ENCODE measurements around the gene FANCM. TPM values are rescaled to one million over a fixed set of nuclear protein-coding genes. Genes with fewer than 3 reads are reported as not detected.

Gene FANCM
- total RNA-seq, 1 donor from 2014 or later: 2.9 TPM

DNA sequence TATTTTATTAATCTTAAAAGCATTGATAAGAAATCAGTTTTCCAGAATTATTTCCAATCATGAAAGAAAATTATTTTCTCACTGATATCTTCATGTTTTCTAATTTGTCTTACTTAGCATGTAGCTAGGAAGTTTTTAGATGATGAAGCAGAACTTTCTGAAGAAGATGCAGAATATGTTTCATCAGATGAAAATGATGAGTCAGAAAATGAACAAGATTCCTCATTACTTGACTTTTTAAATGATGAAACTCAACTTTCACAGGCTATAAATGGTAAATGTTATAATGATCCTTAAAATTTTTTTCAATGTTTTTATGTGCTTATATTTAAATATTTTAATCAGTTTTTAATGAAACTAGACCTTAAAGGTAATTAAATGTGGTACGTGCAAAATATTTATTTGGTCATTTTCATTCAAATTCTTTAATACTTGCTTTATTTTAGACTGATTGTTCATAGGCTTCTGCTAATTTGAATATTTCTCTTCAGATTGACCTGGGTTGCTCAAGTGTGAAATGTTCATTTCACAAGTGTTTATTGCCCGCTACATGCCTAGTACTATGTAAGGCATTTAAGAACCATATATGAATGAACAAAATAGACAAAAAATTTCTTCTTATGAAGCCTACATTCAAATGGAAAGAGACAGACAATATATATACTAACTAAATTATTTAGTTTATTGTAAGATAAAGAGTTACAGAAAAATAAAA lies 49.5 kb downstream of the FANCM start:
- H3K27me3 ChIP-seq: no peaks in the 10 kb centered on the region
- peaks cover 0 to 6% of the 10 kb centered on the region in 2 donors for H3K36me3 ChIP-seq
- no peak overlapping the region for H3K27ac ChIP-seq
- H3K4me1 ChIP-seq: no peaks in the 10 kb centered on the region
- intact Hi-C loops (cut with DNase I): no loop called here
- TF ChIP-seq POLR2AphosphoS5 (IDR thresholded peaks at IDR 0.05; ENCODE audit: insufficient read depth in 1 of 2, low read depth in 1 of 2): no peak
- TF ChIP-seq POLR2A (IDR thresholded peaks at IDR 0.05): no peak
- TF ChIP-seq, protein P1, sequence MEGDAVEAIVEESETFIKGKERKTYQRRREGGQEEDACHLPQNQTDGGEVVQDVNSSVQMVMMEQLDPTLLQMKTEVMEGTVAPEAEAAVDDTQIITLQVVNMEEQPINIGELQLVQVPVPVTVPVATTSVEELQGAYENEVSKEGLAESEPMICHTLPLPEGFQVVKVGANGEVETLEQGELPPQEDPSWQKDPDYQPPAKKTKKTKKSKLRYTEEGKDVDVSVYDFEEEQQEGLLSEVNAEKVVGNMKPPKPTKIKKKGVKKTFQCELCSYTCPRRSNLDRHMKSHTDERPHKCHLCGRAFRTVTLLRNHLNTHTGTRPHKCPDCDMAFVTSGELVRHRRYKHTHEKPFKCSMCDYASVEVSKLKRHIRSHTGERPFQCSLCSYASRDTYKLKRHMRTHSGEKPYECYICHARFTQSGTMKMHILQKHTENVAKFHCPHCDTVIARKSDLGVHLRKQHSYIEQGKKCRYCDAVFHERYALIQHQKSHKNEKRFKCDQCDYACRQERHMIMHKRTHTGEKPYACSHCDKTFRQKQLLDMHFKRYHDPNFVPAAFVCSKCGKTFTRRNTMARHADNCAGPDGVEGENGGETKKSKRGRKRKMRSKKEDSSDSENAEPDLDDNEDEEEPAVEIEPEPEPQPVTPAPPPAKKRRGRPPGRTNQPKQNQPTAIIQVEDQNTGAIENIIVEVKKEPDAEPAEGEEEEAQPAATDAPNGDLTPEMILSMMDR (IDR thresholded peaks at IDR 0.05): no peak
- H3K9me3 ChIP-seq: no peaks in the 10 kb centered on the region
- H3K4me3 ChIP-seq: no peak overlapping the region
- no peak for DNase-seq (ENCODE audit: extremely low spot score in 2 of 2)

DNA sequence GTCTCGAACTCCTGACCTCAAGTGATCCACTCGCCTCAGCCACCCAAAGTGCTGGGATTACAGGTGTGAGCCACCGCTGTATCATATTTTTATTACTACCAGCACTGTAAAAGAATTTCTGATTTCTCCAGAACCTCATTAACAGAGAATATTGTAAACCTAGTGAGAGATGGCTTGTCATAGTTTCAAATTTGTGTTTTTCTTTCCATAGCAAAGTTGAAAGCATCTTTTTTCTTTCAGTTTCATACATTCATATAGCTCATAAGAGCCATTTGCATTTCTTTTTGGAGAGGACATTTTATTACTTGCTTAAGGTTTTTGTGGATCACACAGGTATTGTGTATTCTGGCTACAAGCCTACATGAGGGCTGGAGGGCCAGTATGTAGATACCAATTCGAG lies 59.2 kb downstream of the FANCM start:
- H3K27me3 ChIP-seq: no peaks in the 10 kb centered on the region
- no peaks in the 10 kb centered on the region for H3K9me3 ChIP-seq
- no peaks in the 10 kb centered on the region for H3K36me3 ChIP-seq
- no peak for DNase-seq (ENCODE audit: extremely low spot score in 2 of 2)
- no peak overlapping the region for H3K27ac ChIP-seq
- intact Hi-C loops (cut with DNase I): no loop called here
- no peaks in the 10 kb centered on the region for H3K4me1 ChIP-seq
- TF ChIP-seq POLR2AphosphoS5 (IDR thresholded peaks at IDR 0.05; ENCODE audit: insufficient read depth in 1 of 2, low read depth in 1 of 2): no peak
- TF ChIP-seq, protein P1 (IDR thresholded peaks at IDR 0.05): no peak
- TF ChIP-seq POLR2A (IDR thresholded peaks at IDR 0.05): no peak
- no peak overlapping the region for H3K4me3 ChIP-seq

DNA sequence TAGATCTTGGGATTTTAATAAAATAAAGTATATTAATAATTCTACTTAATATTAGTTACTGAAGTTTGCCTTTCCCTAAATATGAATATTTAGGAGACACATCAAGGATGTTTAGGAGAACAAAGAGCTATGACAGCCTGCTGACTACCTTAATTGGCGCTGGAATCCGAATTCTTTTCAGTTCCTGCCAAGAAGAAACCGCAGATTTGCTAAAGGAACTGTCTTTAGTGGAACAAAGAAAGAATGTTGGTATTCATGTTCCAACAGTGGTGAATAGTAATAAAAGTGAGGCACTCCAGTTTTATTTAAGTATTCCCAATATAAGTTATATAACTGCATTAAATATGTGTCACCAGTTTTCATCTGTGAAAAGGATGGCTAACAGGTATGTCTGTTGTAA lies 62.8 kb downstream of the FANCM start:
- Histone ChIP-seq H3K4me3 (no peak overlapping the region), H3K9me3 (no peaks in the 10 kb centered on the region), H3K27ac (no peak overlapping the region), H3K4me1 (no peaks in the 10 kb centered on the region), H3K27me3 (no peaks in the 10 kb centered on the region), H3K36me3 (no peaks in the 10 kb centered on the region)
- intact Hi-C loops (cut with DNase I): no loop called here
- DNase-seq (ENCODE audit: extremely low spot score in 2 of 2): no peak
- no peak for TF ChIP-seq POLR2A (IDR thresholded peaks at IDR 0.05)
- no peak for TF ChIP-seq POLR2AphosphoS5 (IDR thresholded peaks at IDR 0.05; ENCODE audit: insufficient read depth in 1 of 2, low read depth in 1 of 2)
- TF ChIP-seq, protein P1 (IDR thresholded peaks at IDR 0.05): no peak

DNA sequence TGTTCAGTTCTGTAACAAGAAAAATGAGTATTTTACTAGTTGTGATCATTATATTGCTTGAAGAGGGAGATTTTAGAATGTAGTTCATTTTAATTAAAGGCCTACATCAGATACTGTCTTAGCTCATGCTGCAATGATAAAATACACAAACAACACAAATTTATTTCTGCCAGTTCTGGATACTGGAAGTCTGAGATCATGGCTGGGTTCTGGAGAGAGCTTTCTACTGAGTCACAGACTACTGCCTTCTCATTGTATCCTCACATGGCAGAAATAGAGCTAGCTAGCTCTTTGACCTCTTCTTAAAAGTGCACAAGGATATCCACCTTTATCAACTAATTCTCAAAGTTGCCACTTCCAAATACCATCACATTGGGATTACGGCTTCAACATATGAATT lies 63.5 kb downstream of the FANCM start:
- Histone ChIP-seq H3K27me3 (no peaks in the 10 kb centered on the region), H3K36me3 (no peaks in the 10 kb centered on the region), H3K9me3 (no peaks in the 10 kb centered on the region), H3K27ac (no peak overlapping the region), H3K4me1 (no peaks in the 10 kb centered on the region), H3K4me3 (no peak overlapping the region)
- DNase-seq (ENCODE audit: extremely low spot score in 2 of 2): no peak
- TF ChIP-seq POLR2AphosphoS5 (IDR thresholded peaks at IDR 0.05; ENCODE audit: insufficient read depth in 1 of 2, low read depth in 1 of 2): no peak
- TF ChIP-seq POLR2A (IDR thresholded peaks at IDR 0.05): no peak
- TF ChIP-seq, protein P1 (IDR thresholded peaks at IDR 0.05): no peak
- intact Hi-C loops (cut with DNase I): no loop called here

DNA sequence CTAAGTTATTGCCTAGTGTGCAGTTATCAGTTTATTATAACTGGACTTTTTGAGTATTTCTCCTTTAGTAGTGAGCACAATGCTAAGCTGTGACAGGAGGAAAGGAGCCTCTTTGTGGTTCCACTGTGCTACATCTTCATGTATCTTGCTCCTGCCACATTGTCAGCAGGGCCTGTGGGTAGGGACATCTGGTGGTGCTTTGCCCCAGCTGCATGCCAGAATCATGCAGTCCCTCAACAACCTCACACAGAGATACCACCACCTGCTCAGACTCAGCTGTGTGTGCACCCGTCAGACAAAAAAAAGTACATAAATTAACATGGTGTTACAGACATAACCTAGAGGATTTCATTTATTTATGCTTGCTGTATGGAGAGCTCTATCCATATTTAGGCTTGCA lies 66.2 kb downstream of the FANCM start:
- no peak overlapping the region for H3K4me3 ChIP-seq
- no peak for DNase-seq (ENCODE audit: extremely low spot score in 2 of 2)
- no peaks in the 10 kb centered on the region for H3K36me3 ChIP-seq
- intact Hi-C loops (cut with DNase I): no loop called here
- H3K27ac ChIP-seq: no peak overlapping the region
- H3K27me3 ChIP-seq: no peaks in the 10 kb centered on the region
- TF ChIP-seq POLR2A (IDR thresholded peaks at IDR 0.05): no peak
- TF ChIP-seq POLR2AphosphoS5 (IDR thresholded peaks at IDR 0.05; ENCODE audit: insufficient read depth in 1 of 2, low read depth in 1 of 2): no peak
- TF ChIP-seq, protein P1 (IDR thresholded peaks at IDR 0.05): no peak
- H3K4me1 ChIP-seq: no peaks in the 10 kb centered on the region
- no peaks in the 10 kb centered on the region for H3K9me3 ChIP-seq

Measured in vagina (tissue), 2 donors.